GM18873 (cell line): ENCODE results near the gene IL11RA.

Experiments used
- ATAC-seq: cut with Tn5 transposase; IDR thresholded peaks from one replicate; pipeline ENCODE4 v1.9.1; 2021; ENCODE audit warnings: mild to moderate bottlenecking, moderate library complexity, moderate number of reproducible peaks; ENCODE audit not compliant: unreplicated experiment, low FRiP score

The IL11RA gene

DNA sequence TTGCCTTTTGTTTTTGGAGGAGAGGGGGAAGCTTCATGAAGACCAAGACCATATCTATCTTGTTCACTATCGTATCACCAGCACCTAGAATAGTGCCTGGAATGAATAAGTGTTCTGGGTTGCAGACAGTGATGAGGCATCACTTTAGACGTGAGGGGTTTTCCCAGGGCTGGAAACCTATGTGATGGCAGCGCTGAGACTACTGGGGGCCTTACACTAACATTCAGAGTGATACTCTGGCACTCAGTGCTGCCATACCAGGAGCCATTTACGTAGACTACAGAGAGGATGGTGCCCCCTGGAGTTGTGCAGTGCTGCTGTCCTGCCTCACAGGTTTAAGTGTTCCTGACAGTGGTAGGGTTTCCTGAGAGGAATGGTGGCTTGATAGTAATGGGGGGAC is 32.2 kb downstream of the IL11RA start:
- no peak for ATAC-seq

DNA sequence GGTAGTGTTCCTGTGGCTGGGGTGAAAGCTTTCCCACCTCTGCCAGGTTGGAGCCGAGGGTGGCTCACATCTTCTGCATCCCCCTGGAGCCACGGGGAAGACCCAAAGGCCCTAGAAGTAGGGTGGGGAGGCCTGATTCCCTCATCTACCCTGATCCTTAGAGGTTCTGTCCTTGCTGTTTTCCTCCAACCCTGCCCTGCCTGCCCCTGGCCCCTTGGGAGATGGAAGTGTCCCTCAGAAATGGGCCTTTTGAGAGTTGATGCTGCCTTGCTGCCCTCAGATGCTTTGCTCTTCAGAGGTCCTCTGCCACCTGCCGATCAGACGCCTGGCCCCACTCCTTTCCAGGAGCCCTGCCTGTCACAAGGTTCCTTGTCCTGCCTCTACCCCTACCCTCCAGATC is 32.8 kb downstream of the IL11RA start:
- ATAC-seq: no peak

DNA sequence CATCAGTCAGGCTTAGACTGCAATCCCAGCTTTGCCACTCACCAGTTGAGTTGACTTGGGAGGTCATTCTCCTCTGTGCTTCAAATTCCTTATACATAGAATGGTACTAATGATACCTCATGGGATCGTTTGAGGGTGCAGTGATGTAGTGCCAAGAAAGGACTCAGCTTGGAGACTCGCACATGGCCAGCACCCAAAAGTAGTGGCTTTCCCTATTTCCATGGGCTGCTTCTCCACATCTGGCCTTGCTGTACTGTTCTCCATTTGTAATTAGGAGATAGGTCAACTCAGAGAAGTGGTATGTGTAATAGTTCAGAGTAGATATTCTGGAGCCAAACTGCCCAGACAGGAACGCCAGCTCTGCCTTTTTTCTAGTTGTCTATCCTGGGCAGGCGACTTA is 33.6 kb downstream of the IL11RA start:
- ATAC-seq: no peak

DNA sequence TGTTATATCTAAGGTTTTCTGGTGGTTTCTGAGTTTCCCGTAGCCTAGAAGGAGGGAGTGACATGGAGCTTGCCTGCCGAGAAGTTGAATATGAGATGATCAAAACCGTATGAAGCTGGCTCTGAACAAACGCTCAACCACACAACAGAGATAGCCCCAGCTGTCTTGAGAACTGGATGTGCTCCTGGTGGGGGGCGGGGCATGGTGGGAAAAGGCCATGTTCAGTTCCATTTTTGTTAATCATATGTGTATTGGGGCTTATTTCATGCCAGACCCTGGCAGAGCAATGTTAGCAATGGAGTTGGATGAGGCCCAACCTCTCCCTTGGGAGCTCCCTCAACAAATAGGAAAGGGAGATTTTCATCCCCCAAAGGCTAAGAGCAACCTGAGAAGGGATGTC is 34.2 kb downstream of the IL11RA start:
- ATAC-seq: no peak

DNA sequence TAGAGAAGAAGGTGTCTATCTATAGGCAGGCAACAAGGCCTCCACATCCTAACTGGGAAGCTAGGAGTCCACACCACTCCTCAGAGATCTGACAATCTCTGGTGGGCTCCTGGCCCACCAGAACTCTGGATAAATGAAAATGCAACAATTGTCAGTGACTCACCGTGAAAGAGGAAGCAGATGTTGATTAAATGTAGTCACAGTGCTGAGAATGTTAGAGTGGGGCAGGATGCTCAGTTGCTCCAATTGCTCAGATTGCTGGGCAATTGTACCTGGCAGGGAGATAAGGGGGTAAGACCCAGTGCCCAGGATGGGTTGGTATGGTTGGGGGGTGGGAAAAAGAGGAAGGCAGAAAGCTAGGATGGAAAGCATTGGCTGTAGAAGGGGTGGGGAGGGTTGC is 34.7 kb downstream of the IL11RA start:
- ATAC-seq: no peak

DNA sequence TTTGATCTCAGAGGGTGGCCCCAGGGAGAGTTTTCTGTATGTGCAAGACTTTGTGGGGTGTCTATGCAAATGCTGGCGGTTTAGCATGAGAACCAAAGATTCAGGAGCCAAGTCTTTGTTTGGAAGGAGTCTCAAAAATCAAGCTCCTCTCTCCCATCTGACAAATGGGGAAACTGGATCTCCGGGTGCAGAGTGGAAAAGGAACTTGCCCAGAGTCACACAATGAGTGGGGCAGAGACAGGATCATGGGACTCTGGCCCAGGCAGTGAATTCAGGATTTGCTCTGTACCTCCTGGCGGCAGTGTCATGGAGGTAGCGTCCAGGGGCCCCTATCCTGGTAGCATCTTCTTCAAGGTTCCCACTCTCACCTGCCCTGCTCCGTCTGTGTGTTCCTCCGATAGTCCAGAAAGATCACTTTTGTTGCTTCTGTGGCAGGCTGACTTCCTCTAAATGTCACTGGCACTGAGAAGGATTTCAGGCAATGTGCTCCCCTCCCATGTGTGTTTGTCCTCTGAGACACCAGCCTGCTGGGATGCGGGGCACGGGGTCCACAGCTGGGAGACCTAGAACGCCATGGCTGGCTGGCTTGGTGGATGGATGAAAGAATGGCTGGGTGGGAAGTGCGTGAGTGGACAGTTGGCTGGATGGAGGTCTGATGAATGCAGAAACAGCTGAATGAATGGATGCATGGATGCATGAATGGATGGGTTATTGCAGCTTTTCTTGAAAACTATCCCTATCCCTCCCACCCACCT is 35.5 kb downstream of the IL11RA start:
- no peak for ATAC-seq

DNA sequence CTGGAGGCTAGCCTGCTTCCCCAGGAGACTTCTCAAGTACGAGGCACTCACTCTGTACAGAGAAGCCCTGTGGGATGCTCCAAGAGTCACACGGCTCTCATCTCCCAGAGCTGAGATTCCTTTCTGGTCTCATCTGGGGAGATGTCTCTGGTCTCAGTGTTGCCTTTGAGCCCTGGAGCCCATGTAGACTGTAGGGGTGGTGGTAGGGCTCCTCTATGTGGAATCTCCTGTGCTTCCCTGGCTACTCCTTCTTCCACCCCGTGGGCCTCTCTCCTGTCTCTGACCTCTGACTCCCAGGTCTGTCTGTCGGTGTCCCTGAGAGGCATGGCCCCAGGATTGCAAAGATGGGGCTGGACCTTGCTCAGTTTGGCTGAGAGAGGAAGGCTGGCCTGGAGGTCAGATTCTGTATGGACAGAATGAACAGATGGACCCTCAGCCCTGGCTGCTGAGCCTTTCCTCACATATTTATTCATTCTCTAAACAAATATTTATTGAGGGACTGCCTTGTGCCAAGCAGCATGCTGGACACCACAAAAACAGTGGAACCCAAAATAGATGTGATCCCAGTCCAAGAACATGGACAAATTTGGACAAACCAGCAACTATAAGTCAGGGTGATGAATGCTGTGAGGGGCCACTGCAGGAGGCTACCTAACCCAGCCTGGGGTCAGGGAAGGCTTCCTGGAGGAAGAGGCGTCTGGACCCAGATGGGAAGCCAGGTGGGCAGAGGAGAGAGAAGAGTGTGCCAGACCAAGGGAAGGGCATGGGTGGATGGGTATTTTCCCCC is 36.5 kb downstream of the IL11RA start:
- ATAC-seq: no peak

DNA sequence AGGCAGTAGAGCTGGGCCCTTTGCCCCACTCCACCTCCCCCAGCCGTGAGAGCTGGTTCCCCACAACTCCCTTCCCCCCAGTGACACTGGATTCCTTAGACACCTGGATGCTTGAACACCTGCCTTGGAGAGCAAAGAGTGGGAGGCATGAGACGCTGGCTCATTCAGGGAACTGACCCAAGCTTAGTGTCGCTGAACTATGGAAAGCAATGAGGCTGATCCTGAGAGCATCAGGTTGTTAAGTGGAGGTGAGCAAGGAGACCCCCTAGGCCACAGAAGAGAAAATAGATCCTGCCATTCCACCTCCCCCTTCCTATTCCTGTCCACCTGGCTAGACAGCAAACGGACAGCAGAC is 37.1 kb downstream of the IL11RA start:
- no peak for ATAC-seq

DNA sequence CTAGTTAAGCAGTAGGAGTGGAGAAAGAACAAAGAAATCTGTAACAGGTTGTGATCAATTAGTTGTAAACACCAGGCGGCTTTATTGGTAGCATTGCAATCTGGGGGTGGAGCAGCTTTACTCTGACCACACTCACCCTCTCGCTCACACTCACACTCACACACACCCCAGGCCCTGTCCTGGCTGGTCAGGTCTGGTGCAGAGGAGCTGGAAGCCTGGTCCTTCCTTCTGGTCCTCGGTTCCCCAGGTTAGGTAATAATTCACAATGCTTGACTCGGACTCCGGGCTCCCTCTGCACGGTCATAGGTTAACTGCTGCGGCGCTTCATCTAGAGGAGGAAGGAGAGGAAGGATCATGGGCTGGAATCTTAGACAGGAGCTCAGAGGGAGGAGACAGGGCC is 37.5 kb downstream of the IL11RA start:
- ATAC-seq: no peak

DNA sequence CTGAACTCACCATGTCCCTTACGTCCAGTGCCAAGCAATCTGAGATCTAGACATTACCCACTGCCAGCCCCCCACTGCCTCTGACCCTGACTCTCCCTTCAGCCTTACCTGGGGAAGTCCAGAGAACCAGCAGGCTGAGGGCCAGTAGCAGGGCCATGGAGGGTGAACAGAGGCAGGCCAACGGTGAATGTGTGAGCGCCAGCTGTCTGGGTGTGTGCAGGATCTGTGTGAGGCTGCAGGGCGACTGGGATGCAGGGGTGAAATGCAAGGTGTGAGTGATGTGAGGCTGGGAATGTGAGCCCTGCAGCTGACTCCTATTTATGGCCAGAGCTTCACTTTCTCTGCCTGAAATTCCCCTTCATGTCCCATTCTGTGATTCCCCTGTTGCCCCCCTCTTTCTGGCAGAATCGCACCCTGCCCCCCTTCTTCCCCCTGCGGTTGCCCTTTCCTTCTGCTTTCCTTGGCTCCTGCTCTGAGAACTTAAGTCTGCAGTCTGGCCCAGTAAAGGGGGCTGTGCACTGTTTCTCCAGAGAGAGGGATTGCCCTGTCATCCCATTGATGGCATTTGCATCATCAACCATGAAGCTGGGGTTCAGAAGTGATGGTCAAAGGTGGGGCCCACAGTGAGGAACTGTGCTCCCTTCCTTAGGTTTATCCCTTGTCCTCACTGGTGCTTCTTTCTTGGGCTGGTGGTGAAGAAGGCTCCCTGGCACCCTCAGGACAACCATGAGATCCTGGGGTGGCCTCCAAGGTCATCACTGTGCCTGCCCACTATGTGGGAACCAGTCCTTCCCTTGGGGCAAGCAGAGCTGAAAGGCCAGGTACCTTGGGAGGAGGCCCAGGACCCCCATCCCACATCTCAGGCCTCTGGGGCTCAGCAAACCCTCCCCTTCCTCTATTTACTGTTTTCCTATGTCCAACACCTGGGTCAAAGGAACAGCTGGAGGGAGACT is 39.3 kb downstream of the IL11RA start, which contains the start of gene CCL19:
Gene CCL19, minus strand, starts transcription at position 294 of the 953 bp plus-strand sequence. Its CDS starts 137 bp downstream, at position 157.
- no peak for ATAC-seq

DNA sequence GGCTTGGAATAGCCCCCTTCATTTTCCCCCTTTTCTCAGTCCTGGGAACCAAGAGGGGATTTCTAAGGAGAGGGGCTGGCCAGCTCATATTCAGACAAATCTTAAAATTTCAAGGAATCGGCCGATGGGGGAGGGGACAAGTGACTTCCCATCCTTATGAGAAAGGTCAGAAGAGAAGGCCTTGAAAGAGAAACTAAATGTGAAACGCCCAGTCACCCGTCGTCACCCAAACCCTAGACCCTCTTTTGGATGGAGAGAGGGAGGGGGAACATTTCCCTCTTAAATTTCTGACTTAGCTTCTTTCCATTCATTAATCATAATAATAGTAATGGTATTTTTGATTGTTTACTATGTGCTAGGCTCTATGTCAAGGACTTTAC is 39.9 kb downstream of the IL11RA start:
- ATAC-seq: no peak

DNA sequence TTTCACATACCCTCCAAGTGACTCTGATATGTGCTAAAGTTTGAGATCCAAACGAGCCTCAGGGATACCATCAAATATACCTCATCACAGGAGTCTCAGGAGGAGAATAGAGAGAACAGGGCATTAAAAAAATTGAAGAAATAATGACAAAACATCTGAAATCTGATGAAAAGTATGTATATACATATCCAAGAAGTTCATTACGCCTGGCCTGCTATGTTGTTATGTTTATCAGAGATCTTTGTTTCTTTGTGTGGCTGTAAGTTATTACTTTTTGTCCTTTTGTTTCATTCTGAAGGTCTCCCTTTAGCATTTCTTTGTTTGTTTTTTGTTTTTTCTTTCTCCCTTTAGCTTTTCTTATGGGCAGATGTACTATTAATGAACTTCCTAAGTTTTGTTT is 41.6 kb downstream of the IL11RA start:
- no peak for ATAC-seq

DNA sequence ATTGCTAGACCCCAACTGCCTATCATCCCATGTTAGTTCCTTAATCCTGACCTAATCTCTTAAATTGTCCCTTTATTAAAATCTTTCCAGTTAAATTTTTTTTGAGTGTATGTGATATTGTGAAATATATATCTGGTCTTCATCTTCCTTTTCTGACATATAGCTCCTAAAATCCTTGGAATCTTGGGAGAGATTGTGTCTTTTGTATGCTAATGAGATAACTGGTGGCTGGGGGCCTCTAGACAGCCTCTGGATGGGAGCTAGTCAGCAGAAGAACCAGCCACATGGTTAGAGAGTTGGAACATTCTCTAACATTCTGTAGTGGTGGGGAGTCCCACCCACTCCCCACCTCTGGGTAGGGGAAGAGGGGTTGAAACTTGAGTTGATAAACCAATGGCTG is 42.8 kb downstream of the IL11RA start:
- ATAC-seq: no peak

DNA sequence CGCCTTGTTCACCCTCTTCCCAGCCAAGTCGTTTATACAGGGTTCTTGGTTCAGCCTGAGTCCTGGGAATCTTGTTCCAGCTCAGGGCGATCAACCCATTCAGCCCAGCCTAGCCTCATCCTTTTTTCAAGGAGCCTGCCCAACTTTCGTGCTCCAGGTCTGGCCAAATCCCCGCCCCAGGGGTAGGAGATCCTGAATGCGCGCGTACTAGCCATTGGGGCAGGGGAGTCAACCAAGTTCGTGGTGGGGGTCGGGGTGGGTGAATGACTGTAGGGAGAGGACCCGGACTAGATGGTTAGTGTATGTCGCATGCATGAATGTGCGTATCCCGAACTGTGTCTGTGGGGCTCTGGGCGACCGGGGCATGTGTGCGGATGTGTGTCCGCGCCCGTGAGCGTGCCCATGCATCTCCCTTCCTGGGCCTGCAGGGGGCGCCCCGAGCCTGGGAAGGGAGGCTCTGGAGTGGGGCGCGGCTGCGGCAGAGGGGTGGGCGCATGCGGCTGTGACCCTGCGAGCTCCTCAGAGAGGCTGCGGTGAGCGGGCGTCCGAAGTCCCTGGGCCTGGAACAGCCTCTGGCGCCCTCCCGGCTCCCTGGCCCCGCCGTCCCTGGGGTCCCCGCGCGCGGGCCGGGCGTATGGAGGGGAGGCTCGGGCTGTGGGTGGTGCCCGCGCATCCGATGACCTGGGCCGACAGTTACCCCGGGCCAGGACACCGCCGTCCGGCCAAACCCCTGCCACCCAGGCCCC is 49.2 kb downstream of the IL11RA start:
- ATAC-seq: no peak

DNA sequence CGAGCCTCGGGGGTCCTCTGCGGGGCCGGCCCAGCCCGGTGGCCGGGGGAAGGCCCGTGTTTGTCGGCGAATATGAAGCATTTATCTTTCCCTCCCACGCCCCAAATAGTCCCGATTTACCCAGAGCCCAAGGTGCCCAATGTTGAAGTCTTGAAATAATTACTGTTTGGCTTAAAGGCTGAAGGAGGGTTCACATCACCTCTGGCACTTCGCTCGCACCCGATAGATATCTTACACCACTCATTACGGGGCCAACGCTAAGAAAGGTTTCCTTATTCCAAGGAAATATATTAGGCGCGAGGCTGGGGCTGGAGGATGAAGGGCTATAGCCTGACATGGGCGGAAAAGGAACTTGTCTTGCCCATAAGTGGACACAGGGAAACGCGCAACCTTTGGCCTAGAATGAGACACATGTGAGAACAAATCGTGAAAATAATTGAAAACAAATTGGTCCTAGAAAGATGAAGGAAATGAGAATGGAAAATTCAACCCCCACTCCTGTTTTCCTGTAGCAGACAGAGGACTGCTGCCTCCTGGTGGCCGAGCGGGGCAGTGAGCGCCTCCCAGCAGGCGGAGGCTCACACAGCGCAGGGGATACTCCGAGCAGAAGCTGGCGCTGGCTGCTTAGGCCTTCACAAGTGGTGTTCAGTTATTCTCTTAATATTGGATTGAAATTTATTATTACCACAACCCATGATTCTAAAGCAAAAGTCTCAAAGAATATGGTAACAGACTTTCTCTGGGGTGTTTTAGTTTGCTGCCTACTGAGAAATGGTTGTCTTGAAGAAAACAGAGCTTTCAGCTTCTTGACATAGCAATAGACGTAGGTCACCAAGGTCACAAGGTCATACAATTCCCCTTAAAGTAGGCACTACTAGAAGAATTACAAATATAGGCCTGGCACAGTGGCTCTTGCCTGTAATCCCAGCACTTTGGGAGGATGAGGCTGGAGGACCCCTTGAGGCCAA is 50.1 kb downstream of the IL11RA start:
- no peak for ATAC-seq

DNA sequence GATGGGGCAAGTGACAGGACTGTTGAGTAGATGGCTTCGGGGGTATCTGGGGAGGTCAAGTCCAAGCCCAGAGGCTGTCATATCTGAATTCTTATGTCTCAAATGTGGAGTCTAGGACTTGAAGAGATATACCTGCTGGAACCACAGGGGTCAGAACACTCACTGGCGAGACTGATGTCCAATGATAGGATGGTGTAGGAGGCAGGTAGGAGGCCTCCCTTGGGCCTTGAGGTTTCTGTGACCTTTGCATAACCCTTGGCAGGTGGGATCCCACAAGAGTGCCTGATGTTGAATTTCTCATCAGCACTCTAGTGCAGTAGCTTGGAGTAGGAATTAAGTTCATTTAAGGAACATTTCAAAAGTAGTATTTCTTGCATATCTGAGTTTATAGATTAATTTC is 55.1 kb downstream of the IL11RA start:
- ATAC-seq: no peak

DNA sequence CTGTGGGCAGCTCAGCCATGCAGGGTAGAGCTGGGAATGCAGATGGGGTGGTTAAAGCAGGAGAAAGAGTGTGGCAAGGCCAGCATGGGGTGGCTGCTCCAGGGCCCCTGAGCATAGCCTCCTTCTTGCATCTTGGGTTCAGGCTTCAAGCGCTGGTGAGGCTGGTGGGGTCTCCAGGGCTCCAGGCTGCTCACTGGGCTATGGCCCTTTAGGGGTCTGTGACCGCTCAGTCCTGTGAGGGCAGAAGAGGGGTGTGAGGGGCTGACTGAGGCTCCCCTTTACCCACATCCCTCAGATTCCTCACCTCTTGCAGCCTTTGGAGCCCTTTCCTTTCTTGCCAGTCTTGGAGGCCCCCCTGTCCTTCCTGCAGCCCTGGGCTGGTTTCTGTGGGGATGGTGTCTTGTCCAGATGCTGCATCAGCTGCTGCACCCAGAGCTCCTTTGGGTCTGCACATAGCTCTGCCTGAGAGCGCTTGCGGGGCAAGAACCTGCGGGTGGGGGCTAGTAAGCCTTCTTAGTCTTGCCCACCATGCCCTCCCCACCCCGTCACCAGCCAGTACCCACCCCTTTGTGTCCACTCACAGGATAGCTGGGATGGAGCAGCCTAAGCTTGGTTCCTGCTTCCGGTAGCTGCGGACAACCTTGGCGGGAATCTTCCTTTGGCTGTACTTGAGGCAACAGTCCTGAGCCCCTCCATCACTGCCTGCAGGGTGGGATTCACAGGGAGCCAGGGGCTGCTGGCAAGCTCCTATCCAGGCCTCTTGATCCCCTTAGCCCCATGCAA is 57.4 kb downstream of the IL11RA start:
- ATAC-seq: no peak

DNA sequence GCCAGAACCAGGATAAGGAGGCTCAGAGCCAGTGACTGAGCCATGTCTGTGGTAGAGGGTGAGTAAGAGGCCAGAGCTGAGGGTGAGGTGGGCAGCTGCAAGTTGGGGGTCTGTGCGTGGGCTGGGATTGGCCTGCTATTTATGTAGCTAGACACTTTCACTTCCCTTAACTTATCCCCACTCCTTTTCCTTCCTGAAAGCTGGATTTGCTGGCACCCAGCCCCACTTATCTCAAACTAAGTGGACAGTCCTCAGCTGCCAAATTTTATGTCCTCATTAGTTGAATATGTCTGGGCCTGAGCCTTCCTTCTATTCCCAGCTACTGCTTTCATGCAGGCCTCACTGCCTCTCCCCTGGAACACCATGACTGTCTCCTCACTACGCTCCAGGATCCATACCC is 58.0 kb downstream of the IL11RA start, which contains the start of gene CCL21:
Gene CCL21, minus strand, starts transcription at position 114 of the 400 bp plus-strand sequence. Its CDS starts 70 bp downstream, at position 44.
- ATAC-seq: no peak
